KMS-11 (cell line): ENCODE data around the gene DENND5B.
A peak's percentile ranks its signal among the peaks of the same experiment; 100 is the strongest.

Experiments
- H2AFZ ChIP-seq: fragments of 200-600 bp; sonication (generic); 2 replicates; pipeline ENCODE4 v1.6.1; 2016; ENCODE audit warnings: antibody characterized with exemption, mixed run types, low read depth
- H3K27ac ChIP-seq: fragments of 200-600 bp; sonication (generic); 2 replicates; pipeline ENCODE4 v1.6.1; 2016; ENCODE audit warnings: mild to moderate bottlenecking, mixed run types
- H3K27me3 ChIP-seq: fragments of 200-600 bp; sonication (generic); 2 replicates; pipeline ENCODE4 v1.6.1; 2017; ENCODE audit warnings: mild to moderate bottlenecking, low read depth, mixed run types, moderate library complexity; ENCODE audit not compliant: insufficient read depth
- H3K36me3 ChIP-seq: fragments of 200-600 bp; sonication (generic); 2 replicates; pipeline ENCODE4 v1.6.1; 2017; ENCODE audit warnings: mild to moderate bottlenecking, mixed run types; ENCODE audit not compliant: insufficient read depth
- H3K4me1 ChIP-seq: fragments of 200-600 bp; sonication (generic); 2 replicates; pipeline ENCODE4 v1.6.1; 2016; ENCODE audit warnings: mild to moderate bottlenecking, low read depth, mixed run types; ENCODE audit not compliant: poor library complexity, severe bottlenecking
- H3K4me2 ChIP-seq: fragments of 200-600 bp; sonication (generic); 2 replicates; pipeline ENCODE4 v1.7.0; 2016; ENCODE audit warnings: mild to moderate bottlenecking, mixed run types
- H3K4me3 ChIP-seq: fragments of 200-600 bp; sonication (generic); IDR thresholded peaks from 2 replicates; pipeline ENCODE4 v1.6.1; 2017; ENCODE audit warnings: low read depth, low read length, mixed read lengths; ENCODE audit not compliant: insufficient read depth
- H3K79me2 ChIP-seq: fragments of 200-600 bp; sonication (generic); 2 replicates; pipeline ENCODE4 v1.6.1; 2016; ENCODE audit warnings: low read depth, mixed run types; ENCODE audit not compliant: insufficient read depth
- H3K9ac ChIP-seq: fragments of 200-600 bp; sonication (generic); 2 replicates; pipeline ENCODE4 v1.6.1; 2016; ENCODE audit warnings: mild to moderate bottlenecking, mixed run types
- H4K20me1 ChIP-seq: fragments of 200-600 bp; sonication (generic); 2 replicates; pipeline ENCODE4 v1.6.1; 2016; ENCODE audit warnings: mild to moderate bottlenecking, mixed run types; ENCODE audit not compliant: insufficient read depth
- TF ChIP-seq, protein P1 (sequence below): fragments of 200-600 bp; sonication (generic); conservative IDR thresholded peaks from 2 replicates; pipeline ENCODE4 v1.6.1; 2017; ENCODE audit warnings: low read depth, mild to moderate bottlenecking, antibody characterized with exemption, low read length, moderate library complexity, mixed read lengths

DENND5B gene

DNA sequence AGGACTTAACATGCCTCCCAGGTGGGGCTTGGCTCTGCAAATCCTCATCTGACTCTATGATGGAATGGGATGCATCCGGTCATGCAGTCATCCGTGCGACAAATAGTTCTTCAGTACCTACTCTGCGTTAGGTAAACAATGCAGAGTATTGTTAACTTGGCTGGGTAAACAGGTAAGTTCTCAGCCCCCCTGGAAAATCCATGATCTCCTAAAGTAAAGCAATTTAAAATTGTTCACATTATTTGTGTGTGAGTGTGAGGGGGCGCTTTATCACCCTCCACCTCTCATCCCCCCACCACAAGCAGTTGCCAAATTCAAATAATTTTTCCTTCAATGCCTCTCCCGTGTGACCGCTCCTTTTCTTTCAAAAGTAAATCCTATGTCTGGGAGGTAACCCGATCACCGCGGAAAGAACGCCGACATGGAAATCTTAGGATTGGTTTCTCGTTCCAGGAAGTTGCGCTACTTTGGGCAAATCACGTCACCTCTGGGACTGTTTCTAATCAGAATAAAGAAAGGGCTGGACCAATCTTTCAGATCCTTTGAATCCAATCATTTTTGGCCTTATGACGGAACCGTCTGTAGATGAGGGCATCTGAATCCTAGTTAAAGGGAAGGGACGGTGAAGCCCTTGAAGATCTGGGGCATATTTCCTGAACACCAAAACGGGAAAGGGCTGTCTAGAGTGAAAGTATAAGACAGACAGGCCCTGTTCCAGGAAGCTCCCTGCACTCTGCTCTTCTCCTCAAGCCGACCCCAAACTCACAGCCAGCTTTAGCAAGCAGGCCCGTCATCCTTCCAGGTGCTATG lies 221.0 kb downstream of the DENND5B start:
- H3K4me1 ChIP-seq, result peaks cover 10% of the 10 kb centered on the region
- no peaks in the 10 kb centered on the region for H3K27me3 ChIP-seq
- no peak overlapping the region for H3K4me3 ChIP-seq
- TF ChIP-seq, protein P1, sequence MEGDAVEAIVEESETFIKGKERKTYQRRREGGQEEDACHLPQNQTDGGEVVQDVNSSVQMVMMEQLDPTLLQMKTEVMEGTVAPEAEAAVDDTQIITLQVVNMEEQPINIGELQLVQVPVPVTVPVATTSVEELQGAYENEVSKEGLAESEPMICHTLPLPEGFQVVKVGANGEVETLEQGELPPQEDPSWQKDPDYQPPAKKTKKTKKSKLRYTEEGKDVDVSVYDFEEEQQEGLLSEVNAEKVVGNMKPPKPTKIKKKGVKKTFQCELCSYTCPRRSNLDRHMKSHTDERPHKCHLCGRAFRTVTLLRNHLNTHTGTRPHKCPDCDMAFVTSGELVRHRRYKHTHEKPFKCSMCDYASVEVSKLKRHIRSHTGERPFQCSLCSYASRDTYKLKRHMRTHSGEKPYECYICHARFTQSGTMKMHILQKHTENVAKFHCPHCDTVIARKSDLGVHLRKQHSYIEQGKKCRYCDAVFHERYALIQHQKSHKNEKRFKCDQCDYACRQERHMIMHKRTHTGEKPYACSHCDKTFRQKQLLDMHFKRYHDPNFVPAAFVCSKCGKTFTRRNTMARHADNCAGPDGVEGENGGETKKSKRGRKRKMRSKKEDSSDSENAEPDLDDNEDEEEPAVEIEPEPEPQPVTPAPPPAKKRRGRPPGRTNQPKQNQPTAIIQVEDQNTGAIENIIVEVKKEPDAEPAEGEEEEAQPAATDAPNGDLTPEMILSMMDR, result no peak
- H3K4me2 ChIP-seq, result no peak overlapping the region
- no peak overlapping the region for H2AFZ ChIP-seq
- H3K36me3 ChIP-seq, result no peaks in the 10 kb centered on the region
- no peak overlapping the region for H3K9ac ChIP-seq
- no peaks in the 10 kb centered on the region for H3K79me2 ChIP-seq
- H3K27ac ChIP-seq, result no peak overlapping the region
- no peaks in the 10 kb centered on the region for H4K20me1 ChIP-seq

DNA sequence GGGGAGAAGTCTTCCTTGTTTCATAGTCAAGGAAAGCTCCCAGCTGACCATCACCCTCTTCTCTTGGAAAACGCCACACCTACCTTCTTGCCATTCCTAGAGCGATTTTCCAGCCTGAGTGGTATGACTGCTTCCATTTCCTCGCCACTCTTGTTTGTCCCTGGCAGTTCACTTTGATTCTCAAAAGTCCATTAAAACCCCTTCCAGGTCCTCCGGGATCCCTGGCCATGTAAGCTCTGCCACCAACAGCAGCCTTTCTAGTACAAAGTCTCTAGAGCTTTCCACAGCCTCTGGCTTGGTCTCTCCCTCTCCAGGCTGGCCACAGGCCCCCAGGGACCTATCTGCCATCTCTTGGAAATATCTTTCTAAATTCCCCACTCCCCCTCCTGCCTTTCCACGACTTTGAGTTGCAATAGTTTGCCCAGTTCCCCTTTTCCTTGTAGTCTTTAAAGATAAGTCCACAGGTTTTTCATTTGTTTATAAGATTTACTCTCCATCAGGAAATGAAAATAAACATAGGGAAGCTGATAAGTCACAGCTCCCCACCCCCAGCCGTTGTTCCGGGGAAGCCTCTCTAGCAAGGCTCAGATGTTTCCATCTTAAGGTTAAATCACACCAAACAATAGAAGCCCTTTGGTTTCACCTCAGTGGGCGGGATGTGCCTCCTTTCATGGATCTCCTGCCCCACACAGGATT lies 222.1 kb downstream of the DENND5B start:
- Histone ChIP-seq H3K4me2 (no peak overlapping the region), H3K27ac (no peak overlapping the region), H2AFZ (no peak overlapping the region), H4K20me1 (no peaks in the 10 kb centered on the region), H3K36me3 (no peaks in the 10 kb centered on the region), H3K9ac (no peak overlapping the region), H3K4me1 (peaks cover 21% of the 10 kb centered on the region), H3K79me2 (no peaks in the 10 kb centered on the region), H3K4me3 (no peak overlapping the region), H3K27me3 (no peaks in the 10 kb centered on the region)
- TF ChIP-seq, protein P1, result no peak

DNA sequence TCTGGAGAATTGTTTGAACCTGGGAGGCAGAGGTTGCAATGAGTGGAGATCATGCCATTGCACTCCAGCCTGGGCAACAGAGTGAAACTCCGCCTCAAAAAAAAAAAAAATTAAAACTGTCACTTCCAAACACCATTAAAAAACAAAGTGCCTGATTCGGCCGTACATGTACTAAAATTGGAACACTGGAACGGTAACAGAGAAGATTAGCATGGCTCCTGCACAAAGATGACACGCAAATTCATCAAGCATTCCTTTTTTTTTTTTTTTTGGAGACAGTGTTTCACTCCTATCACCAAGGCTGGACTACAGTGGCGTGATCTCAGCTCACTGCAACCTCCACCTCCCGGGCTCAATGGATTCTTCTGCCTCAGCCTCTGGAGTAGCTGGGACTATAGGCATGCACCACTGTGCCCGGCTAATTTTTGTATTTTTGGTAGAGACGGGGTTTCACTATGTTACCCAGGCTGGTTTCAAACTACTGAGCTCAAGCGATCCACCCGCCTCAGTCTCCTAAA lies 224.8 kb downstream of the DENND5B start:
- peaks cover 35% of the 10 kb centered on the region for H3K4me1 ChIP-seq
- TF ChIP-seq, protein P1, result no peak
- no peaks in the 10 kb centered on the region for H3K79me2 ChIP-seq
- H2AFZ ChIP-seq, result no peak overlapping the region
- no peak overlapping the region for H3K4me3 ChIP-seq
- no peaks in the 10 kb centered on the region for H3K27me3 ChIP-seq
- H4K20me1 ChIP-seq, result no peaks in the 10 kb centered on the region
- H3K36me3 ChIP-seq, result no peaks in the 10 kb centered on the region
- H3K9ac ChIP-seq, result no peak overlapping the region
- H3K27ac ChIP-seq, result no peak overlapping the region
- no peak overlapping the region for H3K4me2 ChIP-seq

DNA sequence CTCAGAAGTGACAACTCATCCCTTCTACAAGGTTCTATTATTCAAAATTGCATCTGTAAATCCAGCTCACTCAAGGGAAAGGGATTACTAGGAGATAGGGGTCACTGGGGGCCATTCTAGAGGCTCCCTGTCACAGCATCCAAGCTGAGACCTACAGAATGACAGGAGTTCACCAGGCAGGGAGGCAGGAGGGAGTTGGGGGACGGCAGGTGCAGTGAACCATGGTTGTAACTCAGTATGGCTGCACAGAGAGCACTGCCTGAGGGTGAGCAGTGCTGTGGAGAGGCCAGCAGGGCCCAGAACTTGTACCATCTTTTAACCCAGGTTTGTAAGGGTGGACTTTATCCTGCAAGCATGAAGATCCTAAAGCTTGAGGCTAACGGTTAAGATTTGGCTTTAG lies 227.1 kb downstream of the DENND5B start:
- peak overlapping the region; percentile 76; the same call in 1 of the 2 replicates for H3K9ac ChIP-seq
- H3K4me1 ChIP-seq, result peaks cover 34% of the 10 kb centered on the region
- H3K27me3 ChIP-seq, result no peaks in the 10 kb centered on the region
- TF ChIP-seq, protein P1, result no peak
- H3K36me3 ChIP-seq, result no peaks in the 10 kb centered on the region
- peak overlapping the region; percentile 93 for H3K27ac ChIP-seq
- H4K20me1 ChIP-seq, result no peaks in the 10 kb centered on the region
- peak overlapping the region; percentile 74 for H3K4me2 ChIP-seq
- peak overlapping the region; percentile 84 for H2AFZ ChIP-seq
- H3K4me3 ChIP-seq, result no peak overlapping the region
- no peaks in the 10 kb centered on the region for H3K79me2 ChIP-seq
